ENCODE data around the gene RAB31.
"Not testable (repeated sequence)": the region's sequence is repeated elsewhere in the genome, so short reads cannot be mapped to it uniquely, and the experiment has no call there.

Gene RAB31

GRCh38 chr18:9839211-9839610 lies 131.1 kb downstream of the RAB31 start:
- DNase-seq (ENCODE audit: low read depth), result no peak

GRCh38 chr18:9839853-9840252 lies 131.8 kb downstream of the RAB31 start:
- no peak for DNase-seq (ENCODE audit: low read depth)

- no peak for DNase-seq (ENCODE audit: low read depth)
These were observed 133.7 kb downstream of the RAB31 start for GRCh38 chr18:9841752-9842151.

GRCh38 chr18:9842448-9842847 lies 134.3 kb downstream of the RAB31 start:
- no peak for DNase-seq (ENCODE audit: low read depth)

- no peak for DNase-seq (ENCODE audit: low read depth)
These were observed 137.2 kb downstream of the RAB31 start for GRCh38 chr18:9845256-9845655.

GRCh38 chr18:9846162-9846925 lies 138.2 kb downstream of the RAB31 start:
- no peak for DNase-seq (ENCODE audit: low read depth)

GRCh38 chr18:9848170-9848879 lies 140.2 kb downstream of the RAB31 start:
- no peak for DNase-seq (ENCODE audit: low read depth)

GRCh38 chr18:9849407-9850283 lies 141.5 kb downstream of the RAB31 start:
- DNase-seq (ENCODE audit: low read depth), result no peak

GRCh38 chr18:9850309-9850708 lies 142.2 kb downstream of the RAB31 start:
- no peak for DNase-seq (ENCODE audit: low read depth)

- no peak for DNase-seq (ENCODE audit: low read depth)
These were observed 143.4 kb downstream of the RAB31 start for GRCh38 chr18:9851511-9851910.

GRCh38 chr18:9852266-9853081 lies 144.4 kb downstream of the RAB31 start:
- DNase-seq (ENCODE audit: low read depth), result no peak

GRCh38 chr18:9854801-9855676 lies 146.9 kb downstream of the RAB31 start:
- no peak for DNase-seq (ENCODE audit: low read depth)

- no peak for DNase-seq (ENCODE audit: low read depth)
These were observed 147.6 kb downstream of the RAB31 start for GRCh38 chr18:9855681-9856080.

- DNase-seq (ENCODE audit: low read depth), result no peak
These were observed 148.0 kb downstream of the RAB31 start for GRCh38 chr18:9856092-9856491.

GRCh38 chr18:9857479-9857998 lies 149.4 kb downstream of the RAB31 start:
- DNase-seq (ENCODE audit: low read depth), result not testable (repeated sequence)

- DNase-seq (ENCODE audit: low read depth), result no peak
These were observed 150.5 kb downstream of the RAB31 start for GRCh38 chr18:9858642-9859041.

- DNase-seq (ENCODE audit: low read depth), result no peak
These were observed 151.1 kb downstream of the RAB31 start for GRCh38 chr18:9859232-9859631.

GRCh38 chr18:9860682-9861081 lies 152.6 kb downstream of the RAB31 start:
- no peak for DNase-seq (ENCODE audit: low read depth)

GRCh38 chr18:9861157-9861556 lies 153.1 kb downstream of the RAB31 start:
- no peak for DNase-seq (ENCODE audit: low read depth)

- no peak for DNase-seq (ENCODE audit: low read depth)
These were observed 153.8 kb downstream of the RAB31 start for GRCh38 chr18:9861933-9862332.

All from HS-27A (cell line).